T follicular helper cell (primary cell): Measurements from ENCODE around the gene TGM4.
"Not testable (repeated sequence)": the region's sequence is repeated elsewhere in the genome, so short reads cannot be mapped to it uniquely, and the experiment has no call there.

Experiments used
- DNase-seq: peaks from one replicate; pipeline ENCODE4 v3.0.0-alpha.2; 2020; ENCODE audit warnings: low read depth

The TGM4 gene

GRCh38 chr3:44915702-44916438, 41.5 kb downstream of the TGM4 start:
- DNase-seq: no peak

- no peak for DNase-seq
Measured at GRCh38 chr3:44918087-44918486, 43.7 kb downstream of the TGM4 start.

- DNase-seq: no peak
Measured at GRCh38 chr3:44918581-44918980, 44.2 kb downstream of the TGM4 start.

GRCh38 chr3:44920081-44920480, 45.7 kb downstream of the TGM4 start:
- no peak for DNase-seq

- DNase-seq: no peak
Measured at GRCh38 chr3:44923632-44924456, 49.4 kb downstream of the TGM4 start.

GRCh38 chr3:44924457-44925084, 50.2 kb downstream of the TGM4 start:
- DNase-seq: no peak

- no peak for DNase-seq
Measured at GRCh38 chr3:44926172-44926571, 51.8 kb downstream of the TGM4 start.

GRCh38 chr3:44926921-44927320, 52.5 kb downstream of the TGM4 start:
- DNase-seq: no peak

GRCh38 chr3:44927371-44927770, 53.0 kb downstream of the TGM4 start:
- DNase-seq: no peak

- no peak for DNase-seq
Measured at GRCh38 chr3:44929782-44930181, 55.4 kb downstream of the TGM4 start.

GRCh38 chr3:44930911-44931310, 56.5 kb downstream of the TGM4 start:
- DNase-seq: no peak

- DNase-seq: no peak
Measured at GRCh38 chr3:44931791-44932190, 57.4 kb downstream of the TGM4 start.

- DNase-seq: no peak
Measured at GRCh38 chr3:44932271-44932670, 57.9 kb downstream of the TGM4 start.

GRCh38 chr3:44932986-44933944, 58.9 kb downstream of the TGM4 start:
- no peak for DNase-seq

GRCh38 chr3:44939581-44940036, 65.2 kb downstream of the TGM4 start:
- no peak for DNase-seq

GRCh38 chr3:44942202-44942921, 68.0 kb downstream of the TGM4 start:
- DNase-seq: no peak

- DNase-seq: no peak
Measured at GRCh38 chr3:44948239-44948638, 73.8 kb downstream of the TGM4 start.

- not testable (repeated sequence) for DNase-seq
Measured at GRCh38 chr3:44949770-44950169, 75.4 kb downstream of the TGM4 start.

- no peak for DNase-seq
Measured at GRCh38 chr3:44950275-44950734, 75.9 kb downstream of the TGM4 start.

GRCh38 chr3:44952689-44953088, 78.3 kb downstream of the TGM4 start:
- DNase-seq: no peak

- no peak for DNase-seq
Measured at GRCh38 chr3:44954304-44954703, 79.9 kb downstream of the TGM4 start.
